ENCODE measurements around the gene BMP6. TPM values are rescaled to one million over a fixed set of nuclear protein-coding genes. Genes with fewer than 3 reads are reported as not detected.

BMP6 gene
- total RNA-seq, 1 experiment from 2014 or later = 1.9 TPM

DNA sequence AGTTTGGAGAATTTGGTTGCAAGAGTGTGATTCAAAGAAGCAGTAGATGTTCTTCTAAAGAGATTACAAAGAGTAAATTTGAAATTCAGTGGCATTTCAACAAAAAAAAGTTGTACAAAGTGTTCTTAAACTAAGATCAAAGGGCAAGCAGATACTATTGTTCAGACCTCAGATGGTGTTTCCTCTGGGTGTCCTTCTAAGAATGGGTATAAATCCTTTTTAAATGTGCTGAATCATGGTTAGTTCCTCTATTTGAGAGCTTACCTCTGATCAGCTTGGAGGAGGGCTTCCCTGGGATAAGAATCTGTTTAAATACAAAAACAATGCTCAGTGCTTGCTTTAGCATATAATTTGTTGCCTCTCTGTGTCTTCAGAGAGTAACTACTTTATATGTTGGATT is 6.3 kb downstream of the BMP6 start:
- Histone ChIP-seq H3K27ac (ENCODE audit: low read depth, low read length, poor library complexity, severe bottlenecking) (no peak overlapping the region), H3K27me3 (replicated peaks; ENCODE audit: insufficient read depth, low read depth, low read length, poor library complexity) (peaks cover 18% of the 10 kb centered on the region), H3K4me1 (ENCODE audit: insufficient read depth, low read length, poor library complexity, severe bottlenecking) (peaks cover 16% of the 10 kb centered on the region), H3K4me3 (ENCODE audit: low read depth, low read length, poor library complexity, severe bottlenecking) (no peak overlapping the region), H3K36me3 (ENCODE audit: insufficient read depth, low read length, poor library complexity, severe bottlenecking) (no peaks in the 10 kb centered on the region), H3K9me3 (ENCODE audit: low read depth, low read length, poor library complexity, severe bottlenecking) (no peaks in the 10 kb centered on the region)
- CTCF ChIA-PET = interaction anchor here (0.7 kb wide), 2 partner anchors 9 to 112 kb away, joined by 3 read pairs; no protein-coding TSS in a partner anchor
- no peak for DNase-seq (ENCODE audit: low spot score)
- POLR2A ChIA-PET (ENCODE audit: low non-redundant PET) = no interaction called here
- no TSS peak for BruUV-seq (replicated peaks)
- intact Hi-C loops (cut with micrococcal nuclease; ENCODE audit: unreplicated experiment) = no loop called here
- TF ChIP-seq, protein P1, sequence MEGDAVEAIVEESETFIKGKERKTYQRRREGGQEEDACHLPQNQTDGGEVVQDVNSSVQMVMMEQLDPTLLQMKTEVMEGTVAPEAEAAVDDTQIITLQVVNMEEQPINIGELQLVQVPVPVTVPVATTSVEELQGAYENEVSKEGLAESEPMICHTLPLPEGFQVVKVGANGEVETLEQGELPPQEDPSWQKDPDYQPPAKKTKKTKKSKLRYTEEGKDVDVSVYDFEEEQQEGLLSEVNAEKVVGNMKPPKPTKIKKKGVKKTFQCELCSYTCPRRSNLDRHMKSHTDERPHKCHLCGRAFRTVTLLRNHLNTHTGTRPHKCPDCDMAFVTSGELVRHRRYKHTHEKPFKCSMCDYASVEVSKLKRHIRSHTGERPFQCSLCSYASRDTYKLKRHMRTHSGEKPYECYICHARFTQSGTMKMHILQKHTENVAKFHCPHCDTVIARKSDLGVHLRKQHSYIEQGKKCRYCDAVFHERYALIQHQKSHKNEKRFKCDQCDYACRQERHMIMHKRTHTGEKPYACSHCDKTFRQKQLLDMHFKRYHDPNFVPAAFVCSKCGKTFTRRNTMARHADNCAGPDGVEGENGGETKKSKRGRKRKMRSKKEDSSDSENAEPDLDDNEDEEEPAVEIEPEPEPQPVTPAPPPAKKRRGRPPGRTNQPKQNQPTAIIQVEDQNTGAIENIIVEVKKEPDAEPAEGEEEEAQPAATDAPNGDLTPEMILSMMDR (conservative IDR thresholded peaks at IDR 0.05; ENCODE audit: low read depth, low read length) = no peak
- TF ChIP-seq EZH2 (IDR thresholded peaks at IDR 0.05; ENCODE audit: borderline replicate concordance, low read depth, low read length, poor library complexity, severe bottlenecking) = no peak

DNA sequence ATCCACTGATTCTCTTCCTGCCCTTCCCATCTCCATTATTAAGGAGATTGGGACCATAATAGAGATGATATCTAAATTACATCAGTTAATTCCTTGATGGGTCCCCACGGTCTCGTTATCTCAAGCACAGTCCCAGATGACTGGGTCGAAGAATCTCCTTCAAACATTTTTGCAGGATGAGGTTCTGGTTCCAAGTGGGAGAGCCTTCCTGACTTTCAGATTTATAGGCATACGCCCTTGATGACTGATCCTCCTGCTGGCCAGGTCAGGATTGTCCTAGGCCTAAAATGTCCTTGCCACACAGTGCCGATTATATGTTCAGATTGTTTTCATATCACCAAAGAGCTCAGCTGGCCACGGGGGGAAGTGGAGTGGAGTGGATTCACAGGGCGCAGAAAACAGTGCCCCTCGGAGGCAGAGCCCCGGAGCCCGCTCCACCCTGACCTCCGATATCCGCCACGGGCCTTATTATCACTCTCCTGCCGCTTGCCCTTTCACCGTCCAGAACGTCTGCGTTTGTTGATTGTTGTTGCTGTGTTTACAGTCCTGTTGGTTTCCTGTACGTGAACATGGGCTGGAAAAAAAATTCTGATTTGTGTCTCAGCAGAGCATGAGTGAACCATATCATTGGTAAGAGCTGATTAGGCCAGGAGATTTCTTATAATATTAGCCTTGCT is 8.9 kb downstream of the BMP6 start:
- ChIA-PET CTCF (no interaction called here), POLR2A (ENCODE audit: low non-redundant PET) (no interaction called here)
- no peak for DNase-seq (ENCODE audit: low spot score)
- Histone ChIP-seq H3K36me3 (ENCODE audit: insufficient read depth, low read length, poor library complexity, severe bottlenecking) (no peaks in the 10 kb centered on the region), H3K27ac (ENCODE audit: low read depth, low read length, poor library complexity, severe bottlenecking) (no peak overlapping the region), H3K4me3 (ENCODE audit: low read depth, low read length, poor library complexity, severe bottlenecking) (no peak overlapping the region), H3K27me3 (replicated peaks; ENCODE audit: insufficient read depth, low read depth, low read length, poor library complexity) (no peaks in the 10 kb centered on the region), H3K4me1 (ENCODE audit: insufficient read depth, low read length, poor library complexity, severe bottlenecking) (peaks cover 5% of the 10 kb centered on the region), H3K9me3 (ENCODE audit: low read depth, low read length, poor library complexity, severe bottlenecking) (no peaks in the 10 kb centered on the region)
- TF ChIP-seq, protein P1 (conservative IDR thresholded peaks at IDR 0.05; ENCODE audit: low read depth, low read length) = no peak
- TF ChIP-seq EZH2 (IDR thresholded peaks at IDR 0.05; ENCODE audit: borderline replicate concordance, low read depth, low read length, poor library complexity, severe bottlenecking) = no peak
- intact Hi-C loops (cut with micrococcal nuclease; ENCODE audit: unreplicated experiment) = no loop called here
- no TSS peak for BruUV-seq (replicated peaks)

DNA sequence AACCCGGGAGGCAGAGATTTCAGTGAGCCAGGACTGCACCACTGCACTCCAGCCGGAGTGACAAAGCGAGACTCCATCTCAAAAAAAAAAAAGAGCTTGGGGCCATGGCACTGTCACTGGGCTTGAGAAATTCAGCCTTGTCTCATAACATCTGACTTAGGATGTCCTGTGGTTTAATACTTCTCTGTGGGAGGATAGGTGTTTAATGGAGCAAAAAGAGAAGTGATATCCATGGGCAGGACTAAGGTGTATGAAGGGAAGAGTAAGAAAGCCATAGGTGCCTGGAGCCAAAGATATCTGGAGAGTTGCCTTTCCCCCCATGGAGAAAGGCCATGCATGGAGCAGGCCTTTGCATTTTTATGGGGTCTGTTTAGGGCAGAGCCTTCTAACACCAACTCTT is 11.2 kb downstream of the BMP6 start:
- ChIA-PET CTCF (no interaction called here), POLR2A (ENCODE audit: low non-redundant PET) (no interaction called here)
- no peaks in the 10 kb centered on the region for H3K36me3 ChIP-seq (ENCODE audit: insufficient read depth, low read length, poor library complexity, severe bottlenecking)
- DNase-seq (ENCODE audit: low spot score) = no peak
- no peaks in the 10 kb centered on the region for H3K27me3 ChIP-seq (replicated peaks; ENCODE audit: insufficient read depth, low read depth, low read length, poor library complexity)
- peaks cover 4% of the 10 kb centered on the region for H3K4me1 ChIP-seq (ENCODE audit: insufficient read depth, low read length, poor library complexity, severe bottlenecking)
- no peak for TF ChIP-seq EZH2 (IDR thresholded peaks at IDR 0.05; ENCODE audit: borderline replicate concordance, low read depth, low read length, poor library complexity, severe bottlenecking)
- TF ChIP-seq, protein P1 (conservative IDR thresholded peaks at IDR 0.05; ENCODE audit: low read depth, low read length) = no peak
- H3K9me3 ChIP-seq (ENCODE audit: low read depth, low read length, poor library complexity, severe bottlenecking) = no peaks in the 10 kb centered on the region
- no TSS peak for BruUV-seq (replicated peaks)
- H3K4me3 ChIP-seq (ENCODE audit: low read depth, low read length, poor library complexity, severe bottlenecking) = no peak overlapping the region
- intact Hi-C loops (cut with micrococcal nuclease; ENCODE audit: unreplicated experiment) = no loop called here
- no peak overlapping the region for H3K27ac ChIP-seq (ENCODE audit: low read depth, low read length, poor library complexity, severe bottlenecking)
